ENCODE data around the gene SLIT3. TPM values are rescaled to one million over a fixed set of nuclear protein-coding genes. Genes with fewer than 3 reads are reported as not detected.

SLIT3 gene
- total RNA-seq, 1 experiment from 2014 or later = 0.44 TPM

DNA sequence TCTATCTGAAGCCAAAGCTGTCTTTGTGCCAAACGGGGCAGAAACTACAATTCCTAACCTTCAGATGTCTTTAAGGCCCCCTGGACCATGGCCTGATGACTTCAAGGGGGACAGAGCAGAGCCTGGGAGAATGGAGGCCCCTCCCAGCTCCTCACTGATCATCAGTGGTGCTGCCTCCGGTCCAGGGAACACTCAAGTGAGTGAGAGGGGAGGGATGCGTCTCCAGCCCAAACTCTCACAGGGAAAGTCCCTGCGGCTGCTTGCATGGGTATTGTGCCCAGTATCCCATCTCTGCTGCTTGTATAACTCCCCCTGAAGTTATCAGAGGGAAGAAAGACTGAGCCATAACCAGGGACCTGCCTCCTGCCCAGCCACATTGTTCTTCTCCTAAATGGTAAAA, 490.3 kb downstream of the SLIT3 start:
- TF ChIP-seq EZH2phosphoT487 (IDR thresholded peaks at IDR 0.05; ENCODE audit: borderline replicate concordance, low read length) (no peak), EZH2 (IDR thresholded peaks at IDR 0.05; ENCODE audit: low read length, unreplicated experiment) (no peak)
- TF ChIP-seq, protein P1, sequence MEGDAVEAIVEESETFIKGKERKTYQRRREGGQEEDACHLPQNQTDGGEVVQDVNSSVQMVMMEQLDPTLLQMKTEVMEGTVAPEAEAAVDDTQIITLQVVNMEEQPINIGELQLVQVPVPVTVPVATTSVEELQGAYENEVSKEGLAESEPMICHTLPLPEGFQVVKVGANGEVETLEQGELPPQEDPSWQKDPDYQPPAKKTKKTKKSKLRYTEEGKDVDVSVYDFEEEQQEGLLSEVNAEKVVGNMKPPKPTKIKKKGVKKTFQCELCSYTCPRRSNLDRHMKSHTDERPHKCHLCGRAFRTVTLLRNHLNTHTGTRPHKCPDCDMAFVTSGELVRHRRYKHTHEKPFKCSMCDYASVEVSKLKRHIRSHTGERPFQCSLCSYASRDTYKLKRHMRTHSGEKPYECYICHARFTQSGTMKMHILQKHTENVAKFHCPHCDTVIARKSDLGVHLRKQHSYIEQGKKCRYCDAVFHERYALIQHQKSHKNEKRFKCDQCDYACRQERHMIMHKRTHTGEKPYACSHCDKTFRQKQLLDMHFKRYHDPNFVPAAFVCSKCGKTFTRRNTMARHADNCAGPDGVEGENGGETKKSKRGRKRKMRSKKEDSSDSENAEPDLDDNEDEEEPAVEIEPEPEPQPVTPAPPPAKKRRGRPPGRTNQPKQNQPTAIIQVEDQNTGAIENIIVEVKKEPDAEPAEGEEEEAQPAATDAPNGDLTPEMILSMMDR (conservative IDR thresholded peaks at IDR 0.05; ENCODE audit: low read depth, low read length) = no peak
- BruUV-seq (replicated peaks) = no TSS peak
- Histone ChIP-seq H3K36me3 (ENCODE audit: low read depth, low read length) (no peaks in the 10 kb centered on the region), H3K27me3 (ENCODE audit: low read length) (peaks cover 47% of the 10 kb centered on the region), H3K9me3 (ENCODE audit: low read length) (no peaks in the 10 kb centered on the region), H3K4me3 (ENCODE audit: low read length) (no peak overlapping the region), H2AFZ (ENCODE audit: low read length) (no peak overlapping the region), H3K27ac (ENCODE audit: low read length) (no peak overlapping the region), H3K9me2 (replicated peaks; ENCODE audit: low read length) (no peaks in the 10 kb centered on the region), H4K20me1 (ENCODE audit: low read length) (no peaks in the 10 kb centered on the region), H3K4me1 (ENCODE audit: insufficient read depth, low read length) (no peaks in the 10 kb centered on the region), H3K9ac (ENCODE audit: low read length) (no peak overlapping the region), H3F3A (ENCODE audit: low read length, unreplicated experiment) (no peaks in the 10 kb centered on the region), H3K79me2 (ENCODE audit: low read length) (no peaks in the 10 kb centered on the region), H3K4me2 (ENCODE audit: low read length) (no peak overlapping the region)
- CTCF ChIA-PET = no interaction called here
- POLR2A ChIA-PET (ENCODE audit: unreplicated experiment) = no interaction called here
- intact Hi-C loops (cut with micrococcal nuclease) = no loop called here
- ATAC-seq (no peak), DNase-seq (no peak)

DNA sequence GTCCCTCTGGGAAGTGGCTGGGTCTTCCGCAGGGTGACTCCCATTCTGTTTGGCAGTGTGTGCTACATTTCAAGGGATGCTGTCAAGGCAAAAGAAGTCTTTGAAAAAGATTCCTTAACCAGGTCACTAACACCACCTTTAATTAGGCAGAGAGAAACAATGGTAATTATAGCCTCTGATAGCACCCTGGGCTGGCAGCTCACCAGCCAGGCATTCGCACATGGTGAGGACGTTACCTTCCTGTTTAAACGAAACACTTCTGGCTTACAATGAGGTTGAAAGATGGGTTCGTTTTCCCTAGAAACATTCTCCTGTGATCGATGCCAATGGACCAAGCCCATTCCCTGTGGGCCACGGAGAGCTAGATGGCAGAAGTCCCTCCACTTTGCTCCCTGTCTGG, 491.7 kb downstream of the SLIT3 start:
- TF ChIP-seq, protein P1 (conservative IDR thresholded peaks at IDR 0.05; ENCODE audit: low read depth, low read length) = no peak
- TF ChIP-seq EZH2phosphoT487 (IDR thresholded peaks at IDR 0.05; ENCODE audit: borderline replicate concordance, low read length) (no peak), EZH2 (IDR thresholded peaks at IDR 0.05; ENCODE audit: low read length, unreplicated experiment) (no peak)
- Histone ChIP-seq H3K27ac (ENCODE audit: low read length) (no peak overlapping the region), H3K27me3 (ENCODE audit: low read length) (peaks cover 45% of the 10 kb centered on the region), H3K4me1 (ENCODE audit: insufficient read depth, low read length) (no peaks in the 10 kb centered on the region), H2AFZ (ENCODE audit: low read length) (no peak overlapping the region), H3K4me2 (ENCODE audit: low read length) (no peak overlapping the region), H3K4me3 (ENCODE audit: low read length) (no peak overlapping the region), H4K20me1 (ENCODE audit: low read length) (no peaks in the 10 kb centered on the region), H3K79me2 (ENCODE audit: low read length) (no peaks in the 10 kb centered on the region), H3K9me3 (ENCODE audit: low read length) (no peaks in the 10 kb centered on the region), H3F3A (ENCODE audit: low read length, unreplicated experiment) (no peaks in the 10 kb centered on the region), H3K9me2 (replicated peaks; ENCODE audit: low read length) (no peaks in the 10 kb centered on the region), H3K36me3 (ENCODE audit: low read depth, low read length) (no peaks in the 10 kb centered on the region), H3K9ac (ENCODE audit: low read length) (no peak overlapping the region)
- ChIA-PET CTCF (no interaction called here), POLR2A (ENCODE audit: unreplicated experiment) (no interaction called here)
- intact Hi-C loops (cut with micrococcal nuclease) = no loop called here
- BruUV-seq (replicated peaks) = no TSS peak
- DNase-seq (no peak), ATAC-seq (no peak)

DNA sequence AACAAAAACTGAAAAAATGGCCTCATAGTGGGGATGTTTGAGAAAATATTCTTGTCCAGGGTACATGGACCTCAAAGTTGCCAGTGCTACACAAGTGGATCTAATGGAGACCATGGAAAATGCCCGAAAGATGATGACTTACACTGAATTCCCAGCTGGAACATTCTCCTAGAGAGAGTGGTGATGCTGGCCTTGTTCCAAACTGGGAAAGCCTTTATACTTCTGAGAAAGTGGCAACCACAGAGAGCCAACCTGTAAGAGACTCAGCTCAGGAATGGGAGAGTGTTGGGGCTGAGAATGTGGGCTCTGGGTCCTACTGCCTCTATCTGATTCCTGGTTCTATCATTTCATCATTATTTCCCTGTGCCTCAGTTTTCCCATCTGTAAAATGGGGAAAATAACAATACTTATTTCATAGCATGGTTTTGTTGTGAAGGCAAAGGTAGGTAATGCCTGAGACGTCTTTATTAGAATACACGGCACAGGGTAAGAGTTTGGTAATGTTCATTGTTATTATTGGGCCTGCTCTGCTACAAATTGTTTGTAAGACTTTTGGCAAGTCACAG, 492.8 kb downstream of the SLIT3 start:
- Histone ChIP-seq H3K36me3 (ENCODE audit: low read depth, low read length) (no peaks in the 10 kb centered on the region), H3F3A (ENCODE audit: low read length, unreplicated experiment) (no peaks in the 10 kb centered on the region), H3K4me1 (ENCODE audit: insufficient read depth, low read length) (no peaks in the 10 kb centered on the region), H3K9me2 (replicated peaks; ENCODE audit: low read length) (no peaks in the 10 kb centered on the region), H3K9me3 (ENCODE audit: low read length) (no peaks in the 10 kb centered on the region), H3K4me3 (ENCODE audit: low read length) (no peak overlapping the region), H3K27me3 (ENCODE audit: low read length) (peaks cover 45% of the 10 kb centered on the region), H3K27ac (ENCODE audit: low read length) (no peak overlapping the region), H4K20me1 (ENCODE audit: low read length) (no peaks in the 10 kb centered on the region), H3K79me2 (ENCODE audit: low read length) (no peaks in the 10 kb centered on the region), H3K4me2 (ENCODE audit: low read length) (no peak overlapping the region), H2AFZ (ENCODE audit: low read length) (no peak overlapping the region), H3K9ac (ENCODE audit: low read length) (no peak overlapping the region)
- CTCF ChIA-PET = no interaction called here
- no TSS peak for BruUV-seq (replicated peaks)
- DNase-seq (no peak), ATAC-seq (no peak)
- intact Hi-C loops (cut with micrococcal nuclease) = no loop called here
- POLR2A ChIA-PET (ENCODE audit: unreplicated experiment) = no interaction called here
- TF ChIP-seq, protein P1 (conservative IDR thresholded peaks at IDR 0.05; ENCODE audit: low read depth, low read length) = no peak
- TF ChIP-seq EZH2 (IDR thresholded peaks at IDR 0.05; ENCODE audit: low read length, unreplicated experiment) (no peak), EZH2phosphoT487 (IDR thresholded peaks at IDR 0.05; ENCODE audit: borderline replicate concordance, low read length) (no peak)

Measured in PC-3 (cell line).